ENCODE data around the gene CRYM. TPM values are rescaled to one million over a fixed set of nuclear protein-coding genes. Genes with fewer than 3 reads are reported as not detected.
A peak's percentile ranks its signal among the peaks of the same experiment; 100 is the strongest.

The CRYM gene
- total and polyA plus RNA-seq, 4 donors = 2.3 to 7.8 (median 7.0) TPM

DNA sequence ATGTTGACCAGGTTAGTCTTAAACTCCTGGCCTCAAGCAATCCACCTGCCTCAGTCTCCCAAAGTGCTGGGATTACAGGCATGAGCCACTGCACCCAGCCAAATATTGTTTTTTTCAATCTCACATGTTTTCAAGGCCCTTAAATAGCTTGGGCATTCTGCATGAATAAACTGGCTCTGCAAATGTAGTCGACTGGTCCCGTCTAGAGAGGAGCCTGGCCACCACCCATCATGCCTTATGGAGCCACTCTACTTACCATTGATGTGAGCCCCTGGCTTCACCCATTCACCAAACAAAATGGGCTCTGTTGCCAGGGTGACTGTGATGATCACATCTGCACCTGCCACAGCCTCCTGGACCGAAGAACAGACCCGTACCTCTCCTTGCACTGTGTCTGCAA, 10.8 kb downstream of the CRYM start:
- 94% methylated on average over 4 of the region's 4 CpGs for whole genome bisulfite sequencing
- no peak for TF ChIP-seq GABPA (IDR thresholded peaks at IDR 0.05 in 1 of 2, conservative IDR thresholded peaks at IDR 0.05 in 1 of 2)
- TF ChIP-seq, protein P1, sequence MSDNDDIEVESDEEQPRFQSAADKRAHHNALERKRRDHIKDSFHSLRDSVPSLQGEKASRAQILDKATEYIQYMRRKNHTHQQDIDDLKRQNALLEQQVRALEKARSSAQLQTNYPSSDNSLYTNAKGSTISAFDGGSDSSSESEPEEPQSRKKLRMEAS (IDR thresholded peaks at IDR 0.05) = no peak
- TF ChIP-seq HNF4G (IDR thresholded peaks at IDR 0.05) = no peak
- no peak for TF ChIP-seq RXRA (IDR thresholded peaks at IDR 0.05)
- TF ChIP-seq, protein P2, sequence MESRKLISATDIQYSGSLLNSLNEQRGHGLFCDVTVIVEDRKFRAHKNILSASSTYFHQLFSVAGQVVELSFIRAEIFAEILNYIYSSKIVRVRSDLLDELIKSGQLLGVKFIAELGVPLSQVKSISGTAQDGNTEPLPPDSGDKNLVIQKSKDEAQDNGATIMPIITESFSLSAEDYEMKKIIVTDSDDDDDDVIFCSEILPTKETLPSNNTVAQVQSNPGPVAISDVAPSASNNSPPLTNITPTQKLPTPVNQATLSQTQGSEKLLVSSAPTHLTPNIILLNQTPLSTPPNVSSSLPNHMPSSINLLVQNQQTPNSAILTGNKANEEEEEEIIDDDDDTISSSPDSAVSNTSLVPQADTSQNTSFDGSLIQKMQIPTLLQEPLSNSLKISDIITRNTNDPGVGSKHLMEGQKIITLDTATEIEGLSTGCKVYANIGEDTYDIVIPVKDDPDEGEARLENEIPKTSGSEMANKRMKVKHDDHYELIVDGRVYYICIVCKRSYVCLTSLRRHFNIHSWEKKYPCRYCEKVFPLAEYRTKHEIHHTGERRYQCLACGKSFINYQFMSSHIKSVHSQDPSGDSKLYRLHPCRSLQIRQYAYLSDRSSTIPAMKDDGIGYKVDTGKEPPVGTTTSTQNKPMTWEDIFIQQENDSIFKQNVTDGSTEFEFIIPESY (IDR thresholded peaks at IDR 0.05) = no peak
- TF ChIP-seq JUND (IDR thresholded peaks at IDR 0.05) = no peak
- no peak for TF ChIP-seq EGR1 (IDR thresholded peaks at IDR 0.05; ENCODE audit: low read depth in 2 of 2)
- no peak for TF ChIP-seq RAD21 (IDR thresholded peaks at IDR 0.05)
- TF ChIP-seq NR2F2 (IDR thresholded peaks at IDR 0.05) = no peak
- Histone ChIP-seq H3K4me3 (ENCODE audit: low read depth in 1 of 3, low read length in 3 of 3) (no peak overlapping the region), H3K27me3 (ENCODE audit: control insufficient read depth in 4 of 4, insufficient read depth in 4 of 4, low read length in 3 of 4) (no peaks in the 10 kb centered on the region), H3K27ac (ENCODE audit: low read depth in 1 of 2, low read length in 2 of 2) (no peak overlapping the region), H3K9ac (ENCODE audit: low read depth in 1 of 2, low read length in 2 of 2) (no peak overlapping the region), H3K36me3 (ENCODE audit: control insufficient read depth in 4 of 4, insufficient read depth in 3 of 4, low read depth in 1 of 4, low read length in 3 of 4) (no peaks in the 10 kb centered on the region), H3K4me1 (ENCODE audit: control insufficient read depth in 4 of 4, insufficient read depth in 4 of 4, low read length in 3 of 4) (peaks cover 9 to 28% (median 16%) of the 10 kb centered on the region in 4 donors), H3K9me3 (ENCODE audit: control insufficient read depth in 4 of 4, low read length in 3 of 4) (no peaks in the 10 kb centered on the region)
- no peak for DNase-seq (ENCODE audit: low spot score)

DNA sequence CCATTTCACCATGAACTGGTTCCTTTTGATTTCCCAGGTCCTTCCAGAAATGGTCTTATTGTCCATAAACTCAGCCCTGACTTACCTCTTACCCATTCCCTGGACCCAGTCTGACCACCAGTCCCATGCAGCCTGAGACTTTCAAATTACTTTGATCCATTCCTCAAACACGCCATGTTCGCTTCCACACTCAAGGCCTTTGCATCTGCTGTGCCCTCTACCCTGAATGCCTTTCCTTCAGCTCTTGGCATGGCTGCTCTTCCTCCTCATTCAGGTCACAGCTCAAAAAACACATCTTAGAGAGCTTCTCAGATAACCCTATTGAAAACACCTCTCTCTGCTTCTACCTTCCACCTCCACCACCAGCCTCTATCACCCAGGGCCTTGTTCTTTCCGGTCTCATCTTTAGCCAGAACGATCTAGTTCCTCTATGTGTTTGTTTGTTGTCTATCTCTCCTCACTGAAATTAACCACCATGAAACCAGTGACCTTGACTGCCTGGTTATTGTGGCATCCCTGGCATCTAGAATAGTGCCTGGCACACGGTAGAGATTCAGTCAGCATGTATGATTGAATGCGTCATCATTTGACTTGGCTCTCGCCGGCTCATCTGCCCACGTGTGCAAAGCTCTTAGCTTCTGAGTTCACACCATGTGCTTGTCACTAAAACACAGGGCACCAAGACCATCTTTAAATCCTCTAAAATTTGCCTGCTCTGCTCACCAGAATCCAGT, 12.8 kb downstream of the CRYM start:
- Histone ChIP-seq H3K27me3 (ENCODE audit: control insufficient read depth in 4 of 4, insufficient read depth in 4 of 4, low read length in 3 of 4) (no peaks in the 10 kb centered on the region), H3K4me3 (ENCODE audit: low read depth in 1 of 3, low read length in 3 of 3) (no peak overlapping the region), H3K4me1 (ENCODE audit: control insufficient read depth in 4 of 4, insufficient read depth in 4 of 4, low read length in 3 of 4) (peaks cover 17 to 43% (median 27%) of the 10 kb centered on the region in 4 donors), H3K36me3 (ENCODE audit: control insufficient read depth in 4 of 4, insufficient read depth in 3 of 4, low read depth in 1 of 4, low read length in 3 of 4) (no peaks in the 10 kb centered on the region), H3K9me3 (ENCODE audit: control insufficient read depth in 4 of 4, low read length in 3 of 4) (no peaks in the 10 kb centered on the region), H3K9ac (ENCODE audit: low read depth in 1 of 2, low read length in 2 of 2) (peak overlapping the region in 1 of 2 donors; percentile 27), H3K27ac (ENCODE audit: low read depth in 1 of 2, low read length in 2 of 2) (peak overlapping the region; percentile 82 to 92)
- no peak for DNase-seq (ENCODE audit: low spot score)
- peak; percentile 48 for TF ChIP-seq FOXA2 (IDR thresholded peaks at IDR 0.05)
- peak in 1 of 2 donors; percentile 23 for TF ChIP-seq RAD21 (IDR thresholded peaks at IDR 0.05)
- TF ChIP-seq, protein P2 (IDR thresholded peaks at IDR 0.05) = peak; percentile 30
- no peak for TF ChIP-seq HNF4G (IDR thresholded peaks at IDR 0.05)
- TF ChIP-seq GABPA (IDR thresholded peaks at IDR 0.05 in 1 of 2, conservative IDR thresholded peaks at IDR 0.05 in 1 of 2) = no peak
- TF ChIP-seq FOXA1 (IDR thresholded peaks at IDR 0.05) = peak; percentile 23
- TF ChIP-seq, protein P1 (IDR thresholded peaks at IDR 0.05) = peak; percentile 99
- TF ChIP-seq, protein P3, sequence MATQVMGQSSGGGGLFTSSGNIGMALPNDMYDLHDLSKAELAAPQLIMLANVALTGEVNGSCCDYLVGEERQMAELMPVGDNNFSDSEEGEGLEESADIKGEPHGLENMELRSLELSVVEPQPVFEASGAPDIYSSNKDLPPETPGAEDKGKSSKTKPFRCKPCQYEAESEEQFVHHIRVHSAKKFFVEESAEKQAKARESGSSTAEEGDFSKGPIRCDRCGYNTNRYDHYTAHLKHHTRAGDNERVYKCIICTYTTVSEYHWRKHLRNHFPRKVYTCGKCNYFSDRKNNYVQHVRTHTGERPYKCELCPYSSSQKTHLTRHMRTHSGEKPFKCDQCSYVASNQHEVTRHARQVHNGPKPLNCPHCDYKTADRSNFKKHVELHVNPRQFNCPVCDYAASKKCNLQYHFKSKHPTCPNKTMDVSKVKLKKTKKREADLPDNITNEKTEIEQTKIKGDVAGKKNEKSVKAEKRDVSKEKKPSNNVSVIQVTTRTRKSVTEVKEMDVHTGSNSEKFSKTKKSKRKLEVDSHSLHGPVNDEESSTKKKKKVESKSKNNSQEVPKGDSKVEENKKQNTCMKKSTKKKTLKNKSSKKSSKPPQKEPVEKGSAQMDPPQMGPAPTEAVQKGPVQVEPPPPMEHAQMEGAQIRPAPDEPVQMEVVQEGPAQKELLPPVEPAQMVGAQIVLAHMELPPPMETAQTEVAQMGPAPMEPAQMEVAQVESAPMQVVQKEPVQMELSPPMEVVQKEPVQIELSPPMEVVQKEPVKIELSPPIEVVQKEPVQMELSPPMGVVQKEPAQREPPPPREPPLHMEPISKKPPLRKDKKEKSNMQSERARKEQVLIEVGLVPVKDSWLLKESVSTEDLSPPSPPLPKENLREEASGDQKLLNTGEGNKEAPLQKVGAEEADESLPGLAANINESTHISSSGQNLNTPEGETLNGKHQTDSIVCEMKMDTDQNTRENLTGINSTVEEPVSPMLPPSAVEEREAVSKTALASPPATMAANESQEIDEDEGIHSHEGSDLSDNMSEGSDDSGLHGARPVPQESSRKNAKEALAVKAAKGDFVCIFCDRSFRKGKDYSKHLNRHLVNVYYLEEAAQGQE (IDR thresholded peaks at IDR 0.05) = peak; percentile 68
- peak; percentile 96 for TF ChIP-seq YY1 (IDR thresholded peaks at IDR 0.05)
- TF ChIP-seq HNF4A (conservative IDR thresholded peaks at IDR 0.05) = peak in 1 of 2 donors; percentile 79
- TF ChIP-seq TAF1 (conservative IDR thresholded peaks at IDR 0.05) = no peak
- peak in 1 of 2 donors; percentile 87 for TF ChIP-seq RXRA (IDR thresholded peaks at IDR 0.05)
- TF ChIP-seq JUND (IDR thresholded peaks at IDR 0.05) = peak in 1 of 2 donors; percentile 92
- TF ChIP-seq, protein P4, sequence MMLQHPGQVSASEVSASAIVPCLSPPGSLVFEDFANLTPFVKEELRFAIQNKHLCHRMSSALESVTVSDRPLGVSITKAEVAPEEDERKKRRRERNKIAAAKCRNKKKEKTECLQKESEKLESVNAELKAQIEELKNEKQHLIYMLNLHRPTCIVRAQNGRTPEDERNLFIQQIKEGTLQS (IDR thresholded peaks at IDR 0.05) = no peak
- 50% methylated on average over 9 of the region's 9 CpGs for WGBS

All from liver (tissue), 9 donors.